Keratinocyte (primary cell): ENCODE results near the gene EML1.

ENCODE experiments used
- EZH2 ChIP-seq: IDR thresholded peaks from one replicate; pipeline ENCODE4 v1.6.1; 2012; ENCODE audit warnings: inconsistent platforms, mild to moderate bottlenecking, low read length, moderate library complexity
- TF ChIP-seq, protein P1 (sequence below), 3 experiments: IDR thresholded peaks in 1 of 3; conservative IDR thresholded peaks in 1 of 3; optimal IDR thresholded peaks in 1 of 3; 2 replicates in 2 of 3; 3 replicates in 1 of 3; pipeline versions ENCODE3 to v1.5.1; 2011; ENCODE audit warnings: low read length in 3 of 3, mild to moderate bottlenecking in 3 of 3, moderate library complexity in 2 of 3, control low read depth in 1 of 3, inconsistent platforms in 1 of 3; ENCODE audit not compliant: insufficient read depth in 2 of 3; ENCODE audit errors: extremely low read depth in 1 of 3

- no peak for TF ChIP-seq EZH2
- TF ChIP-seq, protein P1, sequence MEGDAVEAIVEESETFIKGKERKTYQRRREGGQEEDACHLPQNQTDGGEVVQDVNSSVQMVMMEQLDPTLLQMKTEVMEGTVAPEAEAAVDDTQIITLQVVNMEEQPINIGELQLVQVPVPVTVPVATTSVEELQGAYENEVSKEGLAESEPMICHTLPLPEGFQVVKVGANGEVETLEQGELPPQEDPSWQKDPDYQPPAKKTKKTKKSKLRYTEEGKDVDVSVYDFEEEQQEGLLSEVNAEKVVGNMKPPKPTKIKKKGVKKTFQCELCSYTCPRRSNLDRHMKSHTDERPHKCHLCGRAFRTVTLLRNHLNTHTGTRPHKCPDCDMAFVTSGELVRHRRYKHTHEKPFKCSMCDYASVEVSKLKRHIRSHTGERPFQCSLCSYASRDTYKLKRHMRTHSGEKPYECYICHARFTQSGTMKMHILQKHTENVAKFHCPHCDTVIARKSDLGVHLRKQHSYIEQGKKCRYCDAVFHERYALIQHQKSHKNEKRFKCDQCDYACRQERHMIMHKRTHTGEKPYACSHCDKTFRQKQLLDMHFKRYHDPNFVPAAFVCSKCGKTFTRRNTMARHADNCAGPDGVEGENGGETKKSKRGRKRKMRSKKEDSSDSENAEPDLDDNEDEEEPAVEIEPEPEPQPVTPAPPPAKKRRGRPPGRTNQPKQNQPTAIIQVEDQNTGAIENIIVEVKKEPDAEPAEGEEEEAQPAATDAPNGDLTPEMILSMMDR (optimal IDR thresholded peaks at IDR 0.05 in 1 of 3, IDR thresholded peaks at IDR 0.05 in 1 of 3, conservative IDR thresholded peaks at IDR 0.05 in 1 of 3; ENCODE audit: extremely low read depth in 1 of 3, insufficient read depth in 2 of 3, low read length in 3 of 3): no peak
Observed at GRCh38 chr14:99968191-99968920, 175.1 kb downstream of the EML1 start.
